Measurements from ENCODE around the gene CAMTA1. TPM values are rescaled to one million over a fixed set of nuclear protein-coding genes. Genes with fewer than 3 reads are reported as not detected.
"Not testable (repeated sequence)": the region's sequence is repeated elsewhere in the genome, so short reads cannot be mapped to it uniquely, and the experiment has no call there.

The CAMTA1 gene
- total and polyA plus RNA-seq, 8 donors = 13.0 to 54.2 (median 23.6) TPM

DNA sequence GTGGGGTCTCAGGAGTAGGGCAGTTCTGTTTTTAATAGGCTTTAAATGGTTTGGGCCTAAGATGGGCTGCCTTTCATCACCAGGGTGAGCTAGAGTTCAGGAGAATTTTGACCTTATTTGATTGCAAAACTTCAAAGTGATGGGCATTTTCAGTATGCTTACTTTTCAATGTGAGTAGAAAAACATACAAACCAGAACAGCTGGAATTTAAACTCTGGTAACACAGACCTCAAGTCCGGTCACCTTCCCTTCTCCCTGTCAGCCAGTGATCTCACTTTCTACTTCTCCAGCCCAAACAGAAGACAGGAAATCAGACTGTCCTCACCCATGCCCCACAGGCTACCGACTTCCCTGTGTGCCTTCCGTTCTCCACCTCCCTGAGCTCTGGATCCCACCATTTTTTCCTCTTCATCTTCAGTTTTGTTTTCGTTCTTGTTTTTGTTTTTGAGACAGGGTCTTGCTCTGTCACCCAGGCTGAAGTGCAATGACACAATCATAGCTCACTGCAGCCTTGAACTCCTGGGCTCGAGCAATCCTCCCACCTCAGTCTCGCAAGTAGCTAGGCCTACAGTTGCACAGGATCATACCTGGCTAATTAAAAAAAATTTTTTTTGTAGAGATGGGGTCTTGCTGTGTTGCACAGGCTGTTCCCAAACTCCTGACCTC is 374.0 kb downstream of the CAMTA1 start:
- Histone ChIP-seq H3K4me3 (no peak overlapping the region), H3K27me3 (no peaks in the 10 kb centered on the region), H3K36me3 (no peaks in the 10 kb centered on the region), H3K4me1 (no peaks in the 10 kb centered on the region), H3K27ac (no peak overlapping the region), H3K9me3 (no peaks in the 10 kb centered on the region)
- intact Hi-C loops (cut with DNase I) = no loop called here
- ATAC-seq = no peak
- 77% methylated on average over 6 of the region's 6 CpGs for whole genome bisulfite sequencing, 2 donors
- DNase-seq = no peak
- TF ChIP-seq, protein P1, sequence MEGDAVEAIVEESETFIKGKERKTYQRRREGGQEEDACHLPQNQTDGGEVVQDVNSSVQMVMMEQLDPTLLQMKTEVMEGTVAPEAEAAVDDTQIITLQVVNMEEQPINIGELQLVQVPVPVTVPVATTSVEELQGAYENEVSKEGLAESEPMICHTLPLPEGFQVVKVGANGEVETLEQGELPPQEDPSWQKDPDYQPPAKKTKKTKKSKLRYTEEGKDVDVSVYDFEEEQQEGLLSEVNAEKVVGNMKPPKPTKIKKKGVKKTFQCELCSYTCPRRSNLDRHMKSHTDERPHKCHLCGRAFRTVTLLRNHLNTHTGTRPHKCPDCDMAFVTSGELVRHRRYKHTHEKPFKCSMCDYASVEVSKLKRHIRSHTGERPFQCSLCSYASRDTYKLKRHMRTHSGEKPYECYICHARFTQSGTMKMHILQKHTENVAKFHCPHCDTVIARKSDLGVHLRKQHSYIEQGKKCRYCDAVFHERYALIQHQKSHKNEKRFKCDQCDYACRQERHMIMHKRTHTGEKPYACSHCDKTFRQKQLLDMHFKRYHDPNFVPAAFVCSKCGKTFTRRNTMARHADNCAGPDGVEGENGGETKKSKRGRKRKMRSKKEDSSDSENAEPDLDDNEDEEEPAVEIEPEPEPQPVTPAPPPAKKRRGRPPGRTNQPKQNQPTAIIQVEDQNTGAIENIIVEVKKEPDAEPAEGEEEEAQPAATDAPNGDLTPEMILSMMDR (IDR thresholded peaks at IDR 0.05) = no peak
- no peak for FAIRE-seq

DNA sequence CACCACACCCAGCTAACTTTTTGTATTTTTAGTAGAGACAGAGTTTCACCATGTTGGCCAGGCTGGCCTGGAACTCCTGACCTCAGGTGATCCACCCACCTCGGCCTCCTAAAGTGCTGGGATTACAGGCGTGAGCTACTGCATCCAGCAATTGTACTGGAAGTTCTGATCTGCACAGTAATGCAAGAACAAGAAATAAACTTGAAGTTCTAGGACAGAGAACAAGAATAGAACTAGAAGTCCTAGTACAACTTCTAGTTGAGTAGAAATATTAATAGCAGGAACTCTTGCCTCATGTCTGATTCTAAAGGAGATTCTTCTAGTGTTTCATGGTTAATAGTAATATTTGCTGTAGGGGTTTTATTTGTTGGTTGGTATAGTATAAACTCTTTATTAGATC is 383.3 kb downstream of the CAMTA1 start:
- WGBS, 2 donors = 80 to 83% methylated on average over 2 of the region's 2 CpGs
- H3K27ac ChIP-seq; H3K4me3 ChIP-seq; H3K27me3 ChIP-seq; H3K9me3 ChIP-seq; ATAC-seq; H3K36me3 ChIP-seq; H3K4me1 ChIP-seq; FAIRE-seq; DNase-seq; intact Hi-C loops (cut with DNase I): not testable (repeated sequence)

DNA sequence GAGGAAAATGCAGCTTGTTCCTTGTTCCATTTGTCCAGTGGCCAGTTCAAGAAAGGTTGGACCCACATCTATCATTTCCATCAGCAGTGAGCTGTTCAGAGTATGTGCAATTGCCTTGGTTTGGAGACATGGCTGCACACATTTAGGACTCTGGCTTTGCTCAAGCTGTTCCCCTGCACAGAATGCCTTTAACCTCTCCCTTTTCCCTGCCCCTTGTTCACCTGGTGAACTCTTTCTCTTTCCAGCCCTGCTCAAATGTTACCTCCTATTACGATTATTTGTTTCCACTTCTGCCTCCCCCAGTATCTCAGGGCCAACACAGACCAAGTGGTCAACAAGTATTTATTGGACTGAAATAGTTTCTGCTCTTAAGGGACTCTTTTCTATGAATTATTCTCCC is 385.9 kb downstream of the CAMTA1 start:
- TF ChIP-seq, protein P1 (IDR thresholded peaks at IDR 0.05) = no peak
- 55 to 70% methylated on average over 1 of the region's 1 CpG for WGBS, 2 donors
- no peak for FAIRE-seq

DNA sequence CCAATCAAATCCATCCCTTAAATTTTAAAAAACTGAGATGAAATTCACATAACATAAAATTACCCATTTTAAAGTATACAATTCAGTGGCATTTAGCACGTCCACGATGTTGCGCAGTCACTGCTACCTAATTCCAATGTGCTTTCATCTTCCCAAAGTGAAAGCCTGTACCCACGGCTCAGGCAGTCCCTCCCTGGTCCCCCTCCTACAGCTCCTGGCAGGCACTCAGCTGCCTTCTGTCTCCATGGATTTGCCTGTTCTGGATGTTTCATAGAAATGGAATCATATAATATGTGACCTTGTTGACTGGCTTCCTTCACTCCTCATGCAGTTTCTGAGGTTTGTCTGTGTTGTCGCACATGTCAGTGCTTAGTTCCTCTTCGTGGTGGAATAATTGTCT is 386.3 kb downstream of the CAMTA1 start:
- Histone ChIP-seq H3K4me3 (no peak overlapping the region), H3K27me3 (no peaks in the 10 kb centered on the region), H3K27ac (no peak overlapping the region), H3K9me3 (no peaks in the 10 kb centered on the region), H3K4me1 (peaks cover 0 to 6% (median 3%) of the 10 kb centered on the region in 3 donors), H3K36me3 (no peaks in the 10 kb centered on the region)
- 69 to 77% methylated on average over 6 of the region's 6 CpGs for WGBS, 2 donors
- intact Hi-C loops (cut with DNase I) = no loop called here
- TF ChIP-seq, protein P1 (IDR thresholded peaks at IDR 0.05) = no peak
- DNase-seq = no peak
- FAIRE-seq = no peak
- ATAC-seq = no peak

More for the DNA sequence above, 385.9 kb downstream of the CAMTA1 start:
- no peak overlapping the region for H3K27ac ChIP-seq
- H3K4me3 ChIP-seq = no peak overlapping the region
- no peak for ATAC-seq
- peaks cover 0 to 6% (median 3%) of the 10 kb centered on the region in 3 donors for H3K4me1 ChIP-seq
- intact Hi-C loops (cut with DNase I) = no loop called here
- no peaks in the 10 kb centered on the region for H3K9me3 ChIP-seq
- H3K27me3 ChIP-seq = no peaks in the 10 kb centered on the region
- DNase-seq = no peak
- H3K36me3 ChIP-seq = no peaks in the 10 kb centered on the region

DNA sequence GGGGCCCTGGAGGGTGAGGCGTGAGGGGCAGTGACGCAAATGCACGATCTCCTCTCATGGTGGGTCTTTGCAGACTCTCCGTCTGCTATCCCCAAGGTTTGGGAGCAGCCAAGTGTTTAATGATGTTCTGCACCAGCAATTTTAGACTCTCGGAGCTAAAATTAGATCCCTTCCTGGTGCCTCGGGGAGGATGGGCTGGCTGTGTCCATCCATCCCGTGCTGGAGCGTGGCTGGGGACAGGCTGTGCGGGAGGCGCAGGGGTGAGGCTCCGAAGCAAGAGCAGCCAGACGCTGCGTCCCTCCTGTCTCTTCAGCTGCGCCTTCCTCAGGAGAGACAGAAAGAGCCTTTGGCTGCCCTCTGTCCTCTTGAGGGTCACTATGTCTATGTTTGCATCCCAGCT is 387.6 kb downstream of the CAMTA1 start:
- FAIRE-seq (no peak), ATAC-seq (no peak), DNase-seq (no peak)
- Histone ChIP-seq H3K36me3 (no peaks in the 10 kb centered on the region), H3K27me3 (no peaks in the 10 kb centered on the region), H3K4me3 (no peak overlapping the region), H3K27ac (no peak overlapping the region), H3K4me1 (peaks cover 0 to 6% (median 3%) of the 10 kb centered on the region in 3 donors), H3K9me3 (no peaks in the 10 kb centered on the region)
- TF ChIP-seq, protein P1 (IDR thresholded peaks at IDR 0.05) = no peak
- intact Hi-C loops (cut with DNase I) = no loop called here
- 68 to 76% methylated on average over 14 of the region's 14 CpGs for WGBS, 2 donors
